ENCODE results near the gene TFAP2E.
"Not testable (repeated sequence)": the region's sequence is repeated elsewhere in the genome, so short reads cannot be mapped to it uniquely, and the experiment has no call there.

TFAP2E gene

GRCh38 chr1:35577071-35577998, 4.2 kb downstream of the TFAP2E start:
- H3K36me3 ChIP-seq (ENCODE audit: control insufficient read depth, insufficient read depth, low read length): no peaks in the 10 kb centered on the region
- H3K4me1 ChIP-seq (ENCODE audit: control insufficient read depth, insufficient read depth, low read length): peaks cover 3% of the 10 kb centered on the region
- peak overlapping the region; percentile 24 for H3K9ac ChIP-seq (ENCODE audit: low read depth, low read length)
- H3K27me3 ChIP-seq (ENCODE audit: control insufficient read depth, insufficient read depth, low read length): peaks cover 74% of the 10 kb centered on the region
- H3K9me3 ChIP-seq (ENCODE audit: control insufficient read depth, insufficient read depth, low read length): no peaks in the 10 kb centered on the region
- H3K4me3 ChIP-seq (ENCODE audit: low read depth, low read length): peak overlapping the region; percentile 76

- Histone ChIP-seq H3K4me1 (ENCODE audit: control insufficient read depth, insufficient read depth, low read length) (peaks cover 3% of the 10 kb centered on the region), H3K4me3 (ENCODE audit: low read depth, low read length) (no peak overlapping the region), H3K9ac (ENCODE audit: low read depth, low read length) (no peak overlapping the region), H3K27me3 (ENCODE audit: control insufficient read depth, insufficient read depth, low read length) (peaks cover 38% of the 10 kb centered on the region), H3K36me3 (ENCODE audit: control insufficient read depth, insufficient read depth, low read length) (no peaks in the 10 kb centered on the region), H3K9me3 (ENCODE audit: control insufficient read depth, insufficient read depth, low read length) (no peaks in the 10 kb centered on the region)
Observed at GRCh38 chr1:35580949-35581388, 7.9 kb downstream of the TFAP2E start.

DNA sequence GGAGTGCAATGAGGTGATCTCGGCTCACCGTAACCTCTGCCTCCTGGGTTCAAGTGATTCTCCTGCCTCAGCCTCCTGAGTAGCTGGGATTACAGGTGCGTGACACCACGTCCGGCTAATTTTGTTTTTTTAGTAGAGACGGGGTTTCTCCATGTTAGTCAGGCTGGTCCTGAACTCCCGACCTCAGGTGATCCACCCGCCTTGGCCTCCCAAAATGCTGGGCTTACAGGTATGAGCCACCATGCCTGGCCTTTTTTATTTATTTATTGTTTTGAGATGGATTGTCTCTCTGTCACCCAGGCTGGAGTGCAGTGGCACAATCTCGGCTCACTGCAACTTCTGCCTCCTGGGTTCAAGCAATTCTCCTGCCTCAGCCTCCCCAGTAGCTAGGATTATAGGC, 8.5 kb downstream of the TFAP2E start:
- H3K9me3 ChIP-seq (ENCODE audit: control insufficient read depth, insufficient read depth, low read length); H3K36me3 ChIP-seq (ENCODE audit: control insufficient read depth, insufficient read depth, low read length); H3K9ac ChIP-seq (ENCODE audit: low read depth, low read length); H3K4me3 ChIP-seq (ENCODE audit: low read depth, low read length); H3K4me1 ChIP-seq (ENCODE audit: control insufficient read depth, insufficient read depth, low read length): not testable (repeated sequence)
- peaks cover 31% of the 10 kb centered on the region for H3K27me3 ChIP-seq (ENCODE audit: control insufficient read depth, insufficient read depth, low read length)

GRCh38 chr1:35585281-35585680, 12.2 kb downstream of the TFAP2E start:
- Histone ChIP-seq H3K27me3 (ENCODE audit: control insufficient read depth, insufficient read depth, low read length) (peaks cover 9% of the 10 kb centered on the region), H3K4me1 (ENCODE audit: control insufficient read depth, insufficient read depth, low read length) (no peaks in the 10 kb centered on the region), H3K9ac (ENCODE audit: low read depth, low read length) (no peak overlapping the region), H3K4me3 (ENCODE audit: low read depth, low read length) (no peak overlapping the region), H3K36me3 (ENCODE audit: control insufficient read depth, insufficient read depth, low read length) (no peaks in the 10 kb centered on the region), H3K9me3 (ENCODE audit: control insufficient read depth, insufficient read depth, low read length) (no peaks in the 10 kb centered on the region)

DNA sequence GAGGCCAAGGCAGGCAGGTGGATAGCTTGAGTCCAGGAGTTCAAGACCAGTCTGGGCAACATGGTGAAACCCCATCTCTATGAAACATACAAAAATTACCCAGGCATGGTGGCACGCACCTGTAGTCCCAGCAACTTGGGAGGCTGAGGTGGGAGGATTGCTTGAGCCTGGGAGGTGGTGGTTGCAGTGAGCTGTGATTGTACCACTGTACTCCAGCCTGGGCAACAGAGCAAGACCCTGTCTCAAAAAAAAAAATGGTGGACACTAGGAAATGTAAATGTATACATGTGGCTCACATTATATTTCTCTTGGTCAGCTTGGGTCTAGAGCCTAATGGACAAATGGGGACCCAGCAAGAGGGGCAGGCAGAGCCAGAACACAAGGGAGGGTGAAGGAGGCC, 12.7 kb downstream of the TFAP2E start:
- not testable (repeated sequence) for H3K36me3 ChIP-seq (ENCODE audit: control insufficient read depth, insufficient read depth, low read length); H3K9ac ChIP-seq (ENCODE audit: low read depth, low read length)

DNA sequence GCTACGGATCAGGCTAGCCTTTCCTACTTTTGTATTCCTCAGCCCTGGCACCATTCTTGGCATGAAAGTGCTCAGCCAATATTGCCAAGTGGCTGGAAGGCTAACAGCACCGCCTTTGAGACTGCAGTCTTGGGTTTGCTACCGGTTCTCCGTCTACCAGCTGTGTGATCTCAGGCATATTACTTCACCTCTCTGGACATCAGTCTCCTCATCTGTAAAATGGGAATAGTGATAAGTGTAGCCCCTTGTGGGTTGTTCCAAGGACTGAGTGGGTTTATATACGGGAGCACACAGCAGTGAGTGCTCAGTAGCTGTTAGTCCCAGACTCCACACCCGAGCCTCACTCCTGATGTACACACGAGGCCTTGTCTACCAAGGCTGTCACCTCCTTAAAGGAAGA, 13.7 kb downstream of the TFAP2E start:
- H3K36me3 ChIP-seq (ENCODE audit: control insufficient read depth, insufficient read depth, low read length): no peaks in the 10 kb centered on the region
- no peaks in the 10 kb centered on the region for H3K4me1 ChIP-seq (ENCODE audit: control insufficient read depth, insufficient read depth, low read length)
- H3K9ac ChIP-seq (ENCODE audit: low read depth, low read length): no peak overlapping the region
- peaks cover 3% of the 10 kb centered on the region for H3K27me3 ChIP-seq (ENCODE audit: control insufficient read depth, insufficient read depth, low read length)
- H3K9me3 ChIP-seq (ENCODE audit: control insufficient read depth, insufficient read depth, low read length): no peaks in the 10 kb centered on the region
- H3K4me3 ChIP-seq (ENCODE audit: low read depth, low read length): no peak overlapping the region

More for the DNA sequence above, 12.7 kb downstream of the TFAP2E start:
- H3K4me3 ChIP-seq (ENCODE audit: low read depth, low read length); H3K9me3 ChIP-seq (ENCODE audit: control insufficient read depth, insufficient read depth, low read length); H3K4me1 ChIP-seq (ENCODE audit: control insufficient read depth, insufficient read depth, low read length); H3K27me3 ChIP-seq (ENCODE audit: control insufficient read depth, insufficient read depth, low read length): not testable (repeated sequence)

DNA sequence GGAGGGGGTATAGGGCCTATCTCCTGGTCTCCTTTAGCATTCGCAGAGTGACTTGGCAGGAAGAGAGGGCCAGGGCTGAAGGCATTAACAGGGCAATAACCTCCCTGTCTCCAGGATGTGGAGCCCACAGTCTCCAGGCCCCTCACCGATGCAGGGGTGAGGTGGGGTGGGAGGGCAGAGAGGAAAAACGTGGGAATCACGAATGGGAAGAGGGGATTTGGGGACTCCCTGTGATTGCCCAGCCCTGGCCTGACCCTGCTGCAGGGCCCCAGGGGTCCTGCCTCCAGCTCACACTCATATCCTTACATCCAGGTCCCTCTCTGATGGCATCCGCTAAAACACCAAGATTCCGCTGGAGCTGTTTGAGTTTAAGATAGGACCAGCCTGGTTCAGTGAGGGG, 14.6 kb downstream of the TFAP2E start:
- Histone ChIP-seq H3K27me3 (ENCODE audit: control insufficient read depth, insufficient read depth, low read length) (peaks cover 3% of the 10 kb centered on the region), H3K9me3 (ENCODE audit: control insufficient read depth, insufficient read depth, low read length) (no peaks in the 10 kb centered on the region), H3K4me3 (ENCODE audit: low read depth, low read length) (no peak overlapping the region), H3K36me3 (ENCODE audit: control insufficient read depth, insufficient read depth, low read length) (no peaks in the 10 kb centered on the region), H3K4me1 (ENCODE audit: control insufficient read depth, insufficient read depth, low read length) (no peaks in the 10 kb centered on the region), H3K9ac (ENCODE audit: low read depth, low read length) (no peak overlapping the region)

GRCh38 chr1:35588197-35588910, 15.2 kb downstream of the TFAP2E start:
- H3K36me3 ChIP-seq (ENCODE audit: control insufficient read depth, insufficient read depth, low read length): no peaks in the 10 kb centered on the region
- no peaks in the 10 kb centered on the region for H3K4me1 ChIP-seq (ENCODE audit: control insufficient read depth, insufficient read depth, low read length)
- no peaks in the 10 kb centered on the region for H3K9me3 ChIP-seq (ENCODE audit: control insufficient read depth, insufficient read depth, low read length)
- H3K9ac ChIP-seq (ENCODE audit: low read depth, low read length): no peak overlapping the region
- no peak overlapping the region for H3K4me3 ChIP-seq (ENCODE audit: low read depth, low read length)
- peaks cover 3% of the 10 kb centered on the region for H3K27me3 ChIP-seq (ENCODE audit: control insufficient read depth, insufficient read depth, low read length)

GRCh38 chr1:35589516-35590427, 16.7 kb downstream of the TFAP2E start:
- Histone ChIP-seq H3K27me3 (ENCODE audit: control insufficient read depth, insufficient read depth, low read length) (peaks cover 3% of the 10 kb centered on the region), H3K9ac (ENCODE audit: low read depth, low read length) (no peak overlapping the region), H3K36me3 (ENCODE audit: control insufficient read depth, insufficient read depth, low read length) (no peaks in the 10 kb centered on the region), H3K9me3 (ENCODE audit: control insufficient read depth, insufficient read depth, low read length) (no peaks in the 10 kb centered on the region), H3K4me1 (ENCODE audit: control insufficient read depth, insufficient read depth, low read length) (no peaks in the 10 kb centered on the region), H3K4me3 (ENCODE audit: low read depth, low read length) (no peak overlapping the region)

- Histone ChIP-seq H3K36me3 (ENCODE audit: control insufficient read depth, insufficient read depth, low read length) (no peaks in the 10 kb centered on the region), H3K9ac (ENCODE audit: low read depth, low read length) (no peak overlapping the region), H3K4me1 (ENCODE audit: control insufficient read depth, insufficient read depth, low read length) (no peaks in the 10 kb centered on the region), H3K27me3 (ENCODE audit: control insufficient read depth, insufficient read depth, low read length) (peaks cover 3% of the 10 kb centered on the region), H3K9me3 (ENCODE audit: control insufficient read depth, insufficient read depth, low read length) (no peaks in the 10 kb centered on the region), H3K4me3 (ENCODE audit: low read depth, low read length) (no peak overlapping the region)
Observed at GRCh38 chr1:35590476-35591040, 17.4 kb downstream of the TFAP2E start.

GRCh38 chr1:35591211-35591610, 18.1 kb downstream of the TFAP2E start:
- H3K4me1 ChIP-seq (ENCODE audit: control insufficient read depth, insufficient read depth, low read length): no peaks in the 10 kb centered on the region
- H3K9ac ChIP-seq (ENCODE audit: low read depth, low read length): no peak overlapping the region
- no peaks in the 10 kb centered on the region for H3K36me3 ChIP-seq (ENCODE audit: control insufficient read depth, insufficient read depth, low read length)
- H3K27me3 ChIP-seq (ENCODE audit: control insufficient read depth, insufficient read depth, low read length): peaks cover 3% of the 10 kb centered on the region
- no peak overlapping the region for H3K4me3 ChIP-seq (ENCODE audit: low read depth, low read length)
- no peaks in the 10 kb centered on the region for H3K9me3 ChIP-seq (ENCODE audit: control insufficient read depth, insufficient read depth, low read length)

All from iPS-15b (cell line).